HCT116 (cell line): ENCODE results near the gene CIP2A.

Experiments
- CBX3 ChIP-seq: IDR thresholded peaks from 2 replicates; pipeline ENCODE4 v1.6.1; 2012; ENCODE audit warnings: low read depth
- EZH2 ChIP-seq: fragments of 200-600 bp; sonication (generic); IDR thresholded peaks from 2 replicates; pipeline ENCODE4 v1.6.1; 2017; ENCODE audit warnings: antibody characterized with exemption, mixed run types
- POLR2A ChIP-seq: IDR thresholded peaks from 2 replicates; pipeline ENCODE4 v1.7.0; 2011; ENCODE audit warnings: borderline replicate concordance; ENCODE audit not compliant: insufficient read depth, insufficient read length; ENCODE audit errors: extremely low read depth
- POLR2AphosphoS5 ChIP-seq: IDR thresholded peaks from 2 replicates; pipeline ENCODE4 v1.6.1; 2011; ENCODE audit warnings: mild to moderate bottlenecking, low read depth, low read length, moderate library complexity
- RAD21 ChIP-seq: IDR thresholded peaks from 2 replicates; pipeline ENCODE4 v1.6.1; 2012; ENCODE audit warnings: low read depth, mild to moderate bottlenecking
- TF ChIP-seq, protein P1 (sequence below): IDR thresholded peaks from 2 replicates; pipeline ENCODE4 v1.6.1; 2012
- TF ChIP-seq, protein P2 (sequence below), 3 experiments: fragments of 200-600 bp in 1 of 3; sonication (generic) in 1 of 3; IDR thresholded peaks in 2 of 3; conservative IDR thresholded peaks in 1 of 3; 2 replicates each; pipeline ENCODE4 v1.5.1; 2012 to 2017; ENCODE audit warnings: low read depth in 2 of 3, low read length in 2 of 3, antibody characterized with exemption in 1 of 3, borderline replicate concordance in 1 of 3, control low read depth in 1 of 3, mild to moderate bottlenecking in 1 of 3, mixed read lengths in 1 of 3, mixed run types in 1 of 3, moderate library complexity in 1 of 3; ENCODE audit not compliant: insufficient read depth in 1 of 3

DNA sequence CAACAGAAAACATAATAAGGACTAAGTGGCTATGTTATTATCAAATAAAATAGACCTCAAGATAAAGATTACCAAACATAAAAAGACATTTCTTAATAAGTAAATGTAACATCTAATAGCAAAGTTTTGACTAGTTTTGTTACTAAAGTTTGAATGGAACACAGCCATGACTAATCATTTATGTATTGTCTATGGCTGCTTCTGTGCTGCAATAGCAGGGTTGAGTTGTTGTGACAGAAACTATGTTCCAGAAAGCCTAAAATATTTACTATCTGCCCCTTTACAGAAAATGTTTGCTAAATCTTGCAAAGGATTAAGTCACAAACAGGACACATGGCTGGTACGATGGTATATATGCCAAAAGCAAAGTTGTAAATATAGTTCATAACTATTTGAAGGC is 40.9 kb downstream of the CIP2A start:
- no peak for TF ChIP-seq CBX3
- no peak for TF ChIP-seq RAD21
- TF ChIP-seq POLR2AphosphoS5, result no peak
- TF ChIP-seq, protein P1, sequence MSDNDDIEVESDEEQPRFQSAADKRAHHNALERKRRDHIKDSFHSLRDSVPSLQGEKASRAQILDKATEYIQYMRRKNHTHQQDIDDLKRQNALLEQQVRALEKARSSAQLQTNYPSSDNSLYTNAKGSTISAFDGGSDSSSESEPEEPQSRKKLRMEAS, result no peak
- TF ChIP-seq, protein P2, sequence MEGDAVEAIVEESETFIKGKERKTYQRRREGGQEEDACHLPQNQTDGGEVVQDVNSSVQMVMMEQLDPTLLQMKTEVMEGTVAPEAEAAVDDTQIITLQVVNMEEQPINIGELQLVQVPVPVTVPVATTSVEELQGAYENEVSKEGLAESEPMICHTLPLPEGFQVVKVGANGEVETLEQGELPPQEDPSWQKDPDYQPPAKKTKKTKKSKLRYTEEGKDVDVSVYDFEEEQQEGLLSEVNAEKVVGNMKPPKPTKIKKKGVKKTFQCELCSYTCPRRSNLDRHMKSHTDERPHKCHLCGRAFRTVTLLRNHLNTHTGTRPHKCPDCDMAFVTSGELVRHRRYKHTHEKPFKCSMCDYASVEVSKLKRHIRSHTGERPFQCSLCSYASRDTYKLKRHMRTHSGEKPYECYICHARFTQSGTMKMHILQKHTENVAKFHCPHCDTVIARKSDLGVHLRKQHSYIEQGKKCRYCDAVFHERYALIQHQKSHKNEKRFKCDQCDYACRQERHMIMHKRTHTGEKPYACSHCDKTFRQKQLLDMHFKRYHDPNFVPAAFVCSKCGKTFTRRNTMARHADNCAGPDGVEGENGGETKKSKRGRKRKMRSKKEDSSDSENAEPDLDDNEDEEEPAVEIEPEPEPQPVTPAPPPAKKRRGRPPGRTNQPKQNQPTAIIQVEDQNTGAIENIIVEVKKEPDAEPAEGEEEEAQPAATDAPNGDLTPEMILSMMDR (IDR thresholded peaks at IDR 0.05 in 2 of 3, conservative IDR thresholded peaks at IDR 0.05 in 1 of 3; ENCODE audit: borderline replicate concordance in 1 of 3, insufficient read depth in 1 of 3, low read depth in 2 of 3, low read length in 2 of 3), result no peak
- TF ChIP-seq POLR2A, result no peak
- TF ChIP-seq EZH2, result no peak
